BLaER1 treated with 17β-estradiol and CSF1 and Interleukin-3, amounts not matched to agents 10 nM and 100 nM (cell line): ENCODE measurements around the gene SORCS1.

Experiments used
- H3K27ac ChIP-seq, 11 experiments: shearing (Covaris generic); formaldehyde crosslinking; 2 replicates each; pipeline ENCODE4 v1.8.1; 2022
- H3K27me3 ChIP-seq, 11 experiments: shearing (Covaris generic); formaldehyde crosslinking; 2 replicates each; pipeline ENCODE4 v1.8.1; 2022
- H3K36me3 ChIP-seq, 11 experiments: shearing (Covaris generic); formaldehyde crosslinking; 2 replicates each; pipeline ENCODE4 v1.8.1; 2022
- H3K4me1 ChIP-seq, 10 experiments: shearing (Covaris generic); formaldehyde crosslinking; 2 replicates each; pipeline ENCODE4 v1.8.1; 2022
- H3K4me2 ChIP-seq, 11 experiments: shearing (Covaris generic); formaldehyde crosslinking; 2 replicates each; pipeline ENCODE4 v1.8.1; 2022
- H3K4me3 ChIP-seq, 10 experiments: shearing (Covaris generic); formaldehyde crosslinking; 2 replicates each; pipeline ENCODE4 v1.8.1; 2022
- H3K9ac ChIP-seq, 11 experiments: shearing (Covaris generic); formaldehyde crosslinking; 2 replicates each; pipeline ENCODE4 v1.8.1; 2022
- H3K9me3 ChIP-seq, 11 experiments: shearing (Covaris generic); formaldehyde crosslinking; replicated peaks in 1 of 11; 2 replicates each; pipeline ENCODE4 v1.8.1; 2022
- H4K20me1 ChIP-seq, 11 experiments: shearing (Covaris generic); formaldehyde crosslinking; 2 replicates each; pipeline ENCODE4 v1.8.1; 2022
- Cebpa-rat ChIP-seq, 11 experiments: shearing (Covaris generic); IDR thresholded peaks; 2 replicates each; pipeline ENCODE4 v1.8.1; 2022

The SORCS1 gene

DNA sequence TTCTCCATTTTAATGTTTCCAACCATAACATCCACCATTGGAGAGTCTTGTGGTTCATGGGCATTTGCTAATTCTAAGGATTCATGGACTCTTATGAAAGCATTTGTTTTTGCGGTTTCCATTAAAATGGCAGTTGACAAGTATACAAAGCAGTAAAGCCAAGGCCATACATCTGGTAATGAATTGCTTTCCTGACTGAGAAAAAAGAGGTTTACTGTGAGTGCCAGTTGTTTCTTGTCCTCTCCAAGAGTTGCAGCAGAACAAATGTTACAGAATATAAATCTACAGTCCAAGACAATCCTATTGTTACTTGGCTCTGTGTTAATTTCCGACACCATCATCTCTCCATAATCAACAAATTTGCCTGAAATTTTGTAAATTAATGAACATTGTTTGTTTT, 261.3 kb downstream of the SORCS1 start:
- H3K27me3 ChIP-seq = no peaks in the 10 kb centered on the region
- H3K27ac ChIP-seq = no peak overlapping the region
- H3K9me3 ChIP-seq = 0 out of 22 replicates have a peak, but pooled peaks cover 0 to 5% (median 0%) of the 10 kb centered on the region in 11 experiments
- no peaks in the 10 kb centered on the region for H3K36me3 ChIP-seq
- no peak overlapping the region for H3K4me3 ChIP-seq
- H3K4me2 ChIP-seq = no peak overlapping the region
- TF ChIP-seq Cebpa-rat (IDR thresholded peaks at IDR 0.05) = no peak
- no peaks in the 10 kb centered on the region for H4K20me1 ChIP-seq
- H3K9ac ChIP-seq = no peak overlapping the region
- peaks cover 11 to 20% (median 17%) of the 10 kb centered on the region in 10 experiments for H3K4me1 ChIP-seq

DNA sequence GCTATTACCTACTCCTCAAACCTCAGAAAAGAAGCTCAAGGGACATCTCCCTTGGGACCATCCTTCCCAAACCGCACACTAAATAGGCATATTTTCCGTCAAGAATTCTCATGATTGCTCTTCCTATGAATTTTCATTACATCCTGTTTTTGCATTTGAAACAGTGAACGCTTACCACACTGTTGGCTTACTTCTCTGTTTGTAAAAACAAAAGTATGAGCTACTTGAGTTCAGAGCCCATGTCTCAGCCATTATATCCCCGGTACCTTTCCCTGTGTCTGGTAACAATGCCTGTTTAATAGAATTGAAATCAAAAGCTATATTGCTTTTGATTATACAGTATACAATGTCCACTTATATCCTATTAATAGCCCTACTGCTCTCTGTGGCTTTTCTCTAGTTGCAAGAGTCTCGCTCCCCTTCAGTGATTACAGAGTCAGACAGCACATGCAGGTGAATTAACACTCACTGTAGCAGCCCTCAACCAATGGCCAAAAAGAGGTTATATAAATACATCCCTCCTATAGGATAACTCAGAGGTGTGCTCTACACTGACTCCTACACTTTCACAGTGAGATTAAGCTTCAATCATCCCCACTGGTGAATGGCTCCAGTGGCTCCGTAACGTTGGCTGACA, 264.4 kb downstream of the SORCS1 start:
- Histone ChIP-seq H3K27me3 (no peaks in the 10 kb centered on the region), H3K4me1 (peaks cover 11 to 20% (median 17%) of the 10 kb centered on the region in 10 experiments), H3K9me3 (no peaks in the 10 kb centered on the region), H3K9ac (no peak overlapping the region; a peak in 1 of 22 replicates), H4K20me1 (no peaks in the 10 kb centered on the region), H3K36me3 (no peaks in the 10 kb centered on the region), H3K4me3 (no peak overlapping the region), H3K27ac (no peak overlapping the region), H3K4me2 (peak overlapping the region; percentile 40 to 78 (median 55))
- no peak for TF ChIP-seq Cebpa-rat (IDR thresholded peaks at IDR 0.05)

DNA sequence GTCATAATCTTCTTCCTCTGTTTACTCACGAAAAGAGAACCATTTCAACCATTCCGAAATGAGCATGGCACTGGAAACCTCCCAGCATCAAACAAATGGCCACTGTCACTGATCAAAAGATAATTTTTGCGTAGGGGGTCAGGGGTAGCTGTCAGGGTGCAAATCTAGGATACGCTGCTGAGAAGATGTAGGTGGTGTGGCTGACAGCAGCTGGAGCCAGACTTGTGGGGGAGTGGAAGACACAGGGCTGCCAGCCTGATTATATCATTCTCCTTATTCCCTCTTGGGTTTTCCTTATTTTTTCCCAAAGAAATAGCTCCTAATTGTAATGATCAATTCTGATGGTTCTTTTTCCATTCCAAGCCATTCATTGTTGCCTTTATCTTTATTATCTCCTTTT, 266.1 kb downstream of the SORCS1 start:
- H4K20me1 ChIP-seq = no peaks in the 10 kb centered on the region
- H3K9me3 ChIP-seq = no peaks in the 10 kb centered on the region
- no peak overlapping the region for H3K9ac ChIP-seq
- H3K36me3 ChIP-seq = no peaks in the 10 kb centered on the region
- H3K4me2 ChIP-seq = no peak overlapping the region
- no peak for TF ChIP-seq Cebpa-rat (IDR thresholded peaks at IDR 0.05)
- peaks cover 11 to 20% (median 17%) of the 10 kb centered on the region in 10 experiments for H3K4me1 ChIP-seq
- no peak overlapping the region for H3K27ac ChIP-seq
- H3K4me3 ChIP-seq = no peak overlapping the region
- H3K27me3 ChIP-seq = no peaks in the 10 kb centered on the region

DNA sequence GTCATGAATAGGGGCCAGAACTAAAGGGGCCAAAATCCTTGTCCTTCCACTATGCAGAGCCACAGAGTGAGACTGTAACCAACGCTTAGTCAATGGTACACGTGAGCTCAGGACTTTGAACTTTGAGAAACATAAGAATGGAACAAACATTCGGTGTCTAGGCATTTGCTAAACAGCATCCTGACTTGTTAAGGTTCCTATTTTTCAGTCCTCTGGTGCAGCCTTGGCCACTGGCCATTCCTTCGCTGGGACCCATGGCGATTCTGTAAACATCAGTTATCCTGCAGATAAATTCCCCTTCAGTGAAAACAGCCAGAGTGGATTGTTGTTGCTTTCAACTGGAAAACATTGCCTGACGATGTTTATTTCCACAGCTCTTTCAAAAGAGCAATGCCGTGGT, 266.8 kb downstream of the SORCS1 start:
- Histone ChIP-seq H4K20me1 (no peaks in the 10 kb centered on the region), H3K27me3 (no peaks in the 10 kb centered on the region), H3K4me2 (no peak overlapping the region), H3K36me3 (no peaks in the 10 kb centered on the region), H3K9me3 (no peaks in the 10 kb centered on the region), H3K4me1 (peaks cover 11 to 20% (median 17%) of the 10 kb centered on the region in 10 experiments), H3K4me3 (no peak overlapping the region), H3K9ac (no peak overlapping the region), H3K27ac (no peak overlapping the region)
- TF ChIP-seq Cebpa-rat (IDR thresholded peaks at IDR 0.05) = no peak

DNA sequence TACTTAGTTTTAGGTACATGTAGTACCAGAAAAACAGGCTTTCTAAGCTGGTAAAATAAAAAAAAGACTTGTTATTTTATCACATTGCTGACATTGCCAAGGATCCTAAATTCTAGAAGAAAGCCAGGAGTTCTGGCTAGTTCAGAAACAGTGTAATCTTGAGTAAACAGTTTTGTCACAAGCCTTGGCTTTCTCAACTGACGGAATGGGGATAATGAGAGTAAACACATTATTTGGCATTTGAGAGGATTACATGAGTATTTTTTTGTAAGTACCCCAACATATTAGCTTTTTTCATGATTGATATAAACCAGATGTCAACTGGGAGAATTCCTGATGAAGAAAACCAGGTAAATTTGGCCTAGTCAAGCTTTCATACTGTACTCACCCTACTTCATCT, 269.8 kb downstream of the SORCS1 start:
- Histone ChIP-seq H3K36me3 (no peaks in the 10 kb centered on the region), H3K4me1 (peaks cover 2 to 9% (median 6%) of the 10 kb centered on the region in 10 experiments; a peak in 17 of 20 replicates), H3K9me3 (no peaks in the 10 kb centered on the region), H3K27me3 (no peaks in the 10 kb centered on the region), H3K4me2 (no peak overlapping the region), H3K9ac (no peak overlapping the region), H3K4me3 (no peak overlapping the region), H3K27ac (no peak overlapping the region), H4K20me1 (no peaks in the 10 kb centered on the region)
- TF ChIP-seq Cebpa-rat (IDR thresholded peaks at IDR 0.05) = no peak

DNA sequence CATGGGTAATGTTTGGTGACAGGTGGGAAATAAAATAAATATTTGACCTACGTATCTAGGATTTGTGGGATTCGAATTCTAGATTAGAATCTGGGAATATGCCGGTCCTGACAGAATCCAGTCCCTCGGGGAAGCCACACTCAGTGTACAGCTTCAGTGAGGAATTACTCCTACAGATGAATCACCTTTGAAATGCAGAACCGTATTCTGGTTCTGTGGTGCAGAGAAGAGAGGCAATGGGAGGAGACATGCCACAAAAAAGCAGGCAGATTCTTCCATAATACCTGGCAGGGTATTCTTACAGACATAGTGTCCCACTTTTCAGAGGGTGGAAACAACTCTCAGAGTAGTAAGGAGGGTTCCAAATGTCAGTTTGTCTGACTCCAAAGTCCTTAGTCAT, 286.9 kb downstream of the SORCS1 start:
- no peaks in the 10 kb centered on the region for H3K36me3 ChIP-seq
- H3K4me1 ChIP-seq = no peaks in the 10 kb centered on the region
- no peak for TF ChIP-seq Cebpa-rat (IDR thresholded peaks at IDR 0.05)
- no peak overlapping the region for H3K4me2 ChIP-seq
- no peaks in the 10 kb centered on the region for H4K20me1 ChIP-seq
- H3K4me3 ChIP-seq = no peak overlapping the region
- peaks cover 0 to 6% (median 0%) of the 10 kb centered on the region in 11 experiments; a peak in 4 of 22 replicates for H3K9me3 ChIP-seq
- H3K9ac ChIP-seq = no peak overlapping the region
- no peaks in the 10 kb centered on the region for H3K27me3 ChIP-seq
- no peak overlapping the region for H3K27ac ChIP-seq

DNA sequence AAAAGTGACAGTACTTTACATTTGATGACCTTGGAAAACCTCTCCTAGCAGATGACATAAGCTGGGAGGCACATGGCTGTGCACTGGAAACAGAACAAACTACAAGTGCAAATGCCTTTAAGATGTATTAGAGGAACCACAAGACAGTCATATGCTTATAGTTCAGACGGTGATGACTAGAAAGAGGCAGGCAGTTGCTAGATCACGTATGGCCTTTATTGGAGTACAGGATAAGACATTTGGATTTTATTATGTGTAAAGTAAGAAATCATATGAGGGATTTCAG, 290.0 kb downstream of the SORCS1 start:
- no peak overlapping the region for H3K4me3 ChIP-seq
- H3K27me3 ChIP-seq = no peaks in the 10 kb centered on the region
- TF ChIP-seq Cebpa-rat (IDR thresholded peaks at IDR 0.05) = no peak
- no peak overlapping the region for H3K27ac ChIP-seq
- no peaks in the 10 kb centered on the region for H3K4me1 ChIP-seq
- no peaks in the 10 kb centered on the region for H3K36me3 ChIP-seq
- H3K9me3 ChIP-seq = peaks cover 0 to 17% (median 6%) of the 10 kb centered on the region in 11 experiments; a peak in 9 of 22 replicates
- H4K20me1 ChIP-seq = no peaks in the 10 kb centered on the region
- no peak overlapping the region for H3K9ac ChIP-seq
- H3K4me2 ChIP-seq = no peak overlapping the region

DNA sequence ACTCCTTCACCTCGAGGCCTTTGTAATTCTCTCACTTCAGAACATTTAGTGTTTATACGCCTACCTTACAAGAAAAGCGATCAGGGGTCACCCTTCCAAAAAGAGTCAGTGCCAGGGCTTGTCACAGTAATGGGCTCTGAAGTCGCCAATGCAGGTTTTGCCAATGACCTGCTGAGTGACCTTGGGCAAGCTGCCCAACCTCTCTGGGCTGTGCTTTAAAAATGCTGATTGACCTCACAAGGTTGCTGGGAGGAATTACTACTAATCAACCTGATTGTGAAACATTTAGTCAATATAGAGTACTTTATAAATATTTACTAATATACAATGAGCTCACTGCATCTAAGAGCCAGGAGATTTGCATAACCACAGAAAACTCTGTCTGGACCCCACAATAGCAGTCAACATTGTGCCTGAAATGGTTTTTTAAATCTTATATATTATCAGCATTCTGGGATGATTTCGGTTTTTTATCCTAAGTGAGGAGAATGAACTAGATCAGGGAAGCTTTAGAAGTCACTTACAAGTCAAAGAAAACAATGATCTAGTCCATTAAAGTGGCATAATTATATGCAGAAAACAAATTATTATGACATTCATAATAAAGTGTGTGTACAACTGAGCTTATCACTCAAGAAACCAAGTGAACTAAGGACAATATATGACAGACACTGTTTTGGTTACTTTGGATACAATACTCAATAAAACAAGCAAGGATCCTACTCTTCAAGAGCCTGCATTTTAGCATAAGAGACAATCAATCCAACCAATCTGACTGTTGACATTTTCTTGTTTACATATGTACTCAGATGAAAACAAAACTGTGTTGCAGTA, 290.5 kb downstream of the SORCS1 start:
- no peak for TF ChIP-seq Cebpa-rat (IDR thresholded peaks at IDR 0.05)
- peaks cover 0 to 18% (median 6%) of the 10 kb centered on the region in 11 experiments; a peak in 9 of 22 replicates for H3K9me3 ChIP-seq

DNA sequence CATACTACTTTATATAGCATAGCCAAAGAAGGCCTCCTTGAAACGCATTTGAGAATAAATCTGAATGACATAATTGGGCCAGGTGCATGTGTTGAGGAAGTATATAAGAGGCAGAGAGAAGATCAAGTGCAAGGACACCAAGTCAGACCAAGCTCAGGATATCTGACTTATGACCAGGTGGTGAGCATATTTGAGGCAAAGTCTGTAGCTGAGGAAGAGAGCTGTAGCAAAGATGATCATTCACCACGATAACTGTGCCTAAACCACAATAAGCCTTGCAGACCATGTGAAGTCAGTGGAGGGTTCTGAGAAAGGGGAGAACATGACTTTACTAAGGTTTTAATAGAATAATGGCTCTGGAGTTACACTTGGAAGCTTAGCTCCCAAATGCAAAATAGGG, 292.3 kb downstream of the SORCS1 start:
- H3K27ac ChIP-seq = no peak overlapping the region
- no peaks in the 10 kb centered on the region for H3K27me3 ChIP-seq
- H3K36me3 ChIP-seq = no peaks in the 10 kb centered on the region
- no peak overlapping the region for H3K4me2 ChIP-seq
- H3K4me1 ChIP-seq = no peaks in the 10 kb centered on the region
- no peak for TF ChIP-seq Cebpa-rat (IDR thresholded peaks at IDR 0.05)
- H3K4me3 ChIP-seq = no peak overlapping the region
- H3K9me3 ChIP-seq = peaks cover 0 to 18% (median 9%) of the 10 kb centered on the region in 11 experiments; a peak in 11 of 22 replicates
- no peaks in the 10 kb centered on the region for H4K20me1 ChIP-seq
- H3K9ac ChIP-seq = no peak overlapping the region

More for the DNA sequence above, 290.5 kb downstream of the SORCS1 start:
- H3K36me3 ChIP-seq = no peaks in the 10 kb centered on the region
- no peaks in the 10 kb centered on the region for H4K20me1 ChIP-seq
- H3K4me3 ChIP-seq = no peak overlapping the region
- no peak overlapping the region for H3K27ac ChIP-seq
- no peak overlapping the region for H3K9ac ChIP-seq
- no peaks in the 10 kb centered on the region for H3K27me3 ChIP-seq
- H3K4me1 ChIP-seq = no peaks in the 10 kb centered on the region
- no peak overlapping the region for H3K4me2 ChIP-seq
